Measurements from ENCODE around the gene POLL. TPM values are rescaled to one million over a fixed set of nuclear protein-coding genes. Genes with fewer than 3 reads are reported as not detected.

POLL gene
- total RNA-seq, 1 experiment from 2014 or later = 51.3 TPM

GRCh38 chr10:101552442-101552841 is 35.6 kb downstream of the POLL start:
- Histone ChIP-seq H3K9me3 (ENCODE audit: control insufficient read depth in 1 of 2, insufficient read depth in 1 of 2, low read depth in 1 of 2, low read length in 2 of 2) (no peaks in the 10 kb centered on the region), H3K4me1 (ENCODE audit: control insufficient read depth in 1 of 2, insufficient read depth in 2 of 2, low read length in 2 of 2) (no peaks in the 10 kb centered on the region), H3K9ac (ENCODE audit: low read length) (no peak overlapping the region), H3K36me3 (ENCODE audit: control insufficient read depth in 1 of 2, insufficient read depth in 2 of 2, low read length in 2 of 2) (peaks cover 0 to 7% of the 10 kb centered on the region in 2 experiments; a peak in 1 of 4 replicates), H3K4me2 (ENCODE audit: low read length) (no peak overlapping the region), H3K27ac (ENCODE audit: low read depth, low read length) (no peak overlapping the region), H2AFZ (ENCODE audit: low read depth, low read length, poor library complexity, severe bottlenecking) (no peak overlapping the region), H3K4me3 (replicated peaks in 1 of 2; ENCODE audit: low read depth in 1 of 2, low read length in 2 of 2) (no peak overlapping the region), H3K9me2 (ENCODE audit: insufficient read depth) (no peaks in the 10 kb centered on the region), H3K79me2 (ENCODE audit: insufficient read depth, low read length) (no peaks in the 10 kb centered on the region), H4K20me1 (ENCODE audit: insufficient read depth) (no peaks in the 10 kb centered on the region), H3K27me3 (ENCODE audit: insufficient read depth, low read length) (no peaks in the 10 kb centered on the region)
- DNase-seq (ENCODE audit: low read depth, low spot score) = no peak
- intact Hi-C loops (cut with micrococcal nuclease) = no loop called here
- BruUV-seq (replicated peaks) = no TSS peak
- CTCF ChIA-PET = interaction anchor here (1.2 to 2.2 kb wide), 2 partner anchors 255 to 338 kb away, joined by 3 to 7 read pairs; no protein-coding TSS in a partner anchor
- POLR2A ChIA-PET = no interaction called here
- TF ChIP-seq ZBTB33 (IDR thresholded peaks at IDR 0.05; ENCODE audit: extremely low read depth, insufficient replicate concordance, low read length) (no peak), SP1 (IDR thresholded peaks at IDR 0.05; ENCODE audit: low read depth) (no peak), POLR2A (IDR thresholded peaks at IDR 0.05; ENCODE audit: borderline replicate concordance, extremely low read depth, insufficient read depth, insufficient read length) (no peak), EZH2 (IDR thresholded peaks at IDR 0.05) (no peak), CTCF (IDR thresholded peaks at IDR 0.05 in 2 of 3, conservative IDR thresholded peaks at IDR 0.05 in 1 of 3; ENCODE audit: borderline replicate concordance in 1 of 3, insufficient read depth in 1 of 3, low read depth in 2 of 3, low read length in 2 of 3) (no peak), YY1 (IDR thresholded peaks at IDR 0.05; ENCODE audit: extremely low read depth, insufficient replicate concordance, low read depth, low read length) (no peak), ZNF274 (IDR thresholded peaks at IDR 0.05; ENCODE audit: low read depth, low read length) (no peak), TCF7L2 (IDR thresholded peaks at IDR 0.05; ENCODE audit: borderline replicate concordance, extremely low read depth, insufficient read depth, insufficient read length) (no peak), ATF3 (IDR thresholded peaks at IDR 0.05) (no peak), SIN3A (IDR thresholded peaks at IDR 0.05; ENCODE audit: low read depth) (no peak), CEBPB (IDR thresholded peaks at IDR 0.05; ENCODE audit: low read depth) (no peak), MAX (IDR thresholded peaks at IDR 0.05) (no peak), EZH2phosphoT487 (IDR thresholded peaks at IDR 0.05; ENCODE audit: borderline replicate concordance) (no peak), EGR1 (IDR thresholded peaks at IDR 0.05; ENCODE audit: low read depth) (no peak), POLR2AphosphoS5 (IDR thresholded peaks at IDR 0.05; ENCODE audit: low read depth, low read length) (no peak), ZFX (IDR thresholded peaks at IDR 0.05) (no peak), RAD21 (IDR thresholded peaks at IDR 0.05; ENCODE audit: low read depth) (no peak)
- ATAC-seq = no peak
- RAD21 ChIA-PET (ENCODE audit: low non-redundant PET in 1 of 2, low total read pairs in 2 of 2, uncharacterized antibody in 2 of 2, unreplicated experiment in 2 of 2) = no interaction called here
